Erythroblast (primary cell): Measurements from ENCODE around the gene TGFBR2.

Experiments used
- GATA1 ChIP-seq: IDR thresholded peaks from 2 replicates; pipeline ENCODE4 v1.6.1; 2011; ENCODE audit warnings: low read depth, mild to moderate bottlenecking, control low read depth, low read length, moderate library complexity
- POLR2A ChIP-seq: IDR thresholded peaks from 2 replicates; pipeline ENCODE4 v1.6.1; 2011; ENCODE audit warnings: mild to moderate bottlenecking, low read length

- TF ChIP-seq POLR2A (no peak), GATA1 (no peak)
These were observed 1.4 kb upstream of the TGFBR2 start for GRCh38 chr3:30605005-30605404.
